ENCODE results near the gene USP25. TPM values are rescaled to one million over a fixed set of nuclear protein-coding genes. Genes with fewer than 3 reads are reported as not detected.

Gene USP25
- total and polyA plus RNA-seq, 2 donors (not counting 1 experiment from before 2014, with no cell fraction given) = 14.2 to 55.5 TPM

- Mint-ChIP-seq H3K4me3 (no peak overlapping the region), H3K27me3 (peaks cover 3% of the 10 kb centered on the region), H3K9me3 (ENCODE audit: insufficient read depth) (no peaks in the 10 kb centered on the region), H3K4me1 (no peaks in the 10 kb centered on the region), H3K27ac (no peak overlapping the region)
- Histone ChIP-seq H2AFZ (ENCODE audit: insufficient read depth, low read depth, low read length, poor library complexity, severe bottlenecking) (no peak overlapping the region), H3K4me3 (ENCODE audit: control extremely low read depth in 1 of 5, extremely low read depth in 1 of 5, insufficient read depth in 1 of 5, low read depth in 2 of 5, low read length in 4 of 5) (no peak overlapping the region), H3K9ac (ENCODE audit: low read length) (no peak overlapping the region), H4K20me1 (ENCODE audit: control insufficient read depth, insufficient read depth, low read length, poor library complexity, severe bottlenecking) (no peaks in the 10 kb centered on the region), H3K79me2 (ENCODE audit: control insufficient read depth, insufficient read depth, low read length) (no peaks in the 10 kb centered on the region), H3K36me3 (replicated peaks in 1 of 2; ENCODE audit: control extremely low read depth in 1 of 2, control insufficient read depth in 1 of 2, extremely low read depth in 1 of 2, insufficient read depth in 2 of 2, low read length in 1 of 2) (no peaks in the 10 kb centered on the region), H3K4me2 (replicated peaks; ENCODE audit: low read depth, low read length, poor library complexity, severe bottlenecking) (no peak overlapping the region), H3K27ac (ENCODE audit: low read length in 2 of 2) (no peak overlapping the region), H3K9me3 (ENCODE audit: control extremely low read depth in 1 of 3, control insufficient read depth in 2 of 3, insufficient read depth in 1 of 3, low read length in 2 of 3) (peaks cover 0 to 7% (median 1%) of the 10 kb centered on the region in 3 donors), H3K27me3 (replicated peaks in 1 of 4; ENCODE audit: control extremely low read depth in 1 of 4, control insufficient read depth in 3 of 4, insufficient read depth in 4 of 4, low read length in 3 of 4) (no peaks in the 10 kb centered on the region), H3K4me1 (ENCODE audit: control insufficient read depth in 2 of 2, insufficient read depth in 2 of 2, low read length in 2 of 2) (no peaks in the 10 kb centered on the region)
- ATAC-seq (ENCODE audit: low read depth) = no peak
- ChIA-PET POLR2A (no interaction called here), CTCF (no interaction called here)
- no CpG with 5 or more reads among the region's 4 CpGs for WGBS (ENCODE audit: insufficient coverage)
- no peak for DNase-seq
- TF ChIP-seq, protein P1, sequence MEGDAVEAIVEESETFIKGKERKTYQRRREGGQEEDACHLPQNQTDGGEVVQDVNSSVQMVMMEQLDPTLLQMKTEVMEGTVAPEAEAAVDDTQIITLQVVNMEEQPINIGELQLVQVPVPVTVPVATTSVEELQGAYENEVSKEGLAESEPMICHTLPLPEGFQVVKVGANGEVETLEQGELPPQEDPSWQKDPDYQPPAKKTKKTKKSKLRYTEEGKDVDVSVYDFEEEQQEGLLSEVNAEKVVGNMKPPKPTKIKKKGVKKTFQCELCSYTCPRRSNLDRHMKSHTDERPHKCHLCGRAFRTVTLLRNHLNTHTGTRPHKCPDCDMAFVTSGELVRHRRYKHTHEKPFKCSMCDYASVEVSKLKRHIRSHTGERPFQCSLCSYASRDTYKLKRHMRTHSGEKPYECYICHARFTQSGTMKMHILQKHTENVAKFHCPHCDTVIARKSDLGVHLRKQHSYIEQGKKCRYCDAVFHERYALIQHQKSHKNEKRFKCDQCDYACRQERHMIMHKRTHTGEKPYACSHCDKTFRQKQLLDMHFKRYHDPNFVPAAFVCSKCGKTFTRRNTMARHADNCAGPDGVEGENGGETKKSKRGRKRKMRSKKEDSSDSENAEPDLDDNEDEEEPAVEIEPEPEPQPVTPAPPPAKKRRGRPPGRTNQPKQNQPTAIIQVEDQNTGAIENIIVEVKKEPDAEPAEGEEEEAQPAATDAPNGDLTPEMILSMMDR (IDR thresholded peaks at IDR 0.05) = no peak
- no peak for TF ChIP-seq EZH2 (IDR thresholded peaks at IDR 0.05; ENCODE audit: borderline replicate concordance, insufficient read depth, low read depth, low read length, poor library complexity, severe bottlenecking)
- intact Hi-C loops (cut with micrococcal nuclease) = no loop called here
Observed at GRCh38 chr21:15928686-15929425, 199.1 kb downstream of the USP25 start.

GRCh38 chr21:15929536-15929935 is 199.8 kb downstream of the USP25 start:
- H3K36me3 ChIP-seq (replicated peaks in 1 of 2; ENCODE audit: control extremely low read depth in 1 of 2, control insufficient read depth in 1 of 2, extremely low read depth in 1 of 2, insufficient read depth in 2 of 2, low read length in 1 of 2) = no peaks in the 10 kb centered on the region
- ChIA-PET POLR2A (no interaction called here), CTCF (no interaction called here)
- no peak overlapping the region for H3K4me2 ChIP-seq (replicated peaks; ENCODE audit: low read depth, low read length, poor library complexity, severe bottlenecking)
- H3K4me1 Mint-ChIP-seq = no peaks in the 10 kb centered on the region
- H3K4me1 ChIP-seq (ENCODE audit: control insufficient read depth in 2 of 2, insufficient read depth in 2 of 2, low read length in 2 of 2) = no peaks in the 10 kb centered on the region
- H3K27ac ChIP-seq (ENCODE audit: low read length in 2 of 2) = no peak overlapping the region
- TF ChIP-seq, protein P1 (IDR thresholded peaks at IDR 0.05) = no peak
- TF ChIP-seq EZH2 (IDR thresholded peaks at IDR 0.05; ENCODE audit: borderline replicate concordance, insufficient read depth, low read depth, low read length, poor library complexity, severe bottlenecking) = no peak
- no peaks in the 10 kb centered on the region for H3K27me3 ChIP-seq (replicated peaks in 1 of 4; ENCODE audit: control extremely low read depth in 1 of 4, control insufficient read depth in 3 of 4, insufficient read depth in 4 of 4, low read length in 3 of 4)
- no peaks in the 10 kb centered on the region for H3K79me2 ChIP-seq (ENCODE audit: control insufficient read depth, insufficient read depth, low read length)
- H3K9me3 ChIP-seq (ENCODE audit: control extremely low read depth in 1 of 3, control insufficient read depth in 2 of 3, insufficient read depth in 1 of 3, low read length in 2 of 3) = peaks cover 0 to 7% (median 0%) of the 10 kb centered on the region in 3 donors
- WGBS (ENCODE audit: insufficient coverage) = no CpG with 5 or more reads among the region's 1 CpG
- no peak overlapping the region for H3K4me3 Mint-ChIP-seq
- H2AFZ ChIP-seq (ENCODE audit: insufficient read depth, low read depth, low read length, poor library complexity, severe bottlenecking) = no peak overlapping the region
- no peak overlapping the region for H3K27ac Mint-ChIP-seq
- ATAC-seq (ENCODE audit: low read depth) (no peak), DNase-seq (no peak)
- no peak overlapping the region for H3K4me3 ChIP-seq (ENCODE audit: control extremely low read depth in 1 of 5, extremely low read depth in 1 of 5, insufficient read depth in 1 of 5, low read depth in 2 of 5, low read length in 4 of 5)
- intact Hi-C loops (cut with micrococcal nuclease) = no loop called here
- H3K27me3 Mint-ChIP-seq = peaks cover 3% of the 10 kb centered on the region
- no peaks in the 10 kb centered on the region for H4K20me1 ChIP-seq (ENCODE audit: control insufficient read depth, insufficient read depth, low read length, poor library complexity, severe bottlenecking)
- no peak overlapping the region for H3K9ac ChIP-seq (ENCODE audit: low read length)
- H3K9me3 Mint-ChIP-seq (ENCODE audit: insufficient read depth) = no peaks in the 10 kb centered on the region

Measured in B cell (primary cell).